H1 (cell line): Measurements from ENCODE around the gene ACBD5. TPM values are rescaled to one million over a fixed set of nuclear protein-coding genes. Genes with fewer than 3 reads are reported as not detected.

ENCODE experiments used
- CTCF ChIA-PET: fragments of 300-600 bp; sonication (Branson Sonifier 250); formaldehyde crosslinking; loops from one replicate; lab custom pipeline; 2021; ENCODE audit not compliant: partially characterized antibody; lab: Charles Lee
- POLR2A ChIA-PET: fragments of 300-600 bp; sonication (Branson Sonifier 250); formaldehyde crosslinking; loops from one replicate; lab custom pipeline; 2021; ENCODE audit warnings: inconsistent platforms; ENCODE audit not compliant: partially characterized antibody; lab: Charles Lee
- DNase-seq, 2 experiments: peaks; one replicate each; pipeline versions ENCODE4 v3.0.0 to v3.0.0-alpha.2; 2010 to 2022; ENCODE audit warnings: low spot score in 2 of 2, low read depth in 1 of 2, mixed read lengths in 1 of 2
- FAIRE-seq: peaks from 2 replicates; lab custom pipeline; 2011; peaks lifted over from hg19 to GRCh38; lab: Jason Lieb, UNC
- H2AFZ ChIP-seq: 2 replicates; pipeline ENCODE4 v1.8.1; 2012; ENCODE audit warnings: low read length, inconsistent platforms
- H2AK5ac ChIP-seq: 2 replicates; pipeline ENCODE4 v1.6.1; 2013; ENCODE audit warnings: low read depth, low read length
- H2BK120ac ChIP-seq: replicated peaks from 2 replicates; pipeline ENCODE3; 2013; ENCODE audit warnings: low read depth, low read length, inconsistent platforms
- H2BK12ac ChIP-seq: 2 replicates; pipeline ENCODE4 v1.6.1; 2013; ENCODE audit warnings: low read depth, low read length
- H2BK15ac ChIP-seq: 2 replicates; pipeline ENCODE4 v1.6.1; 2013; ENCODE audit warnings: low read length
- H2BK20ac ChIP-seq: 2 replicates; pipeline ENCODE4 v1.6.1; 2013; ENCODE audit warnings: low read length
- H2BK5ac ChIP-seq: 2 replicates; pipeline ENCODE4 v1.6.1; 2013; ENCODE audit warnings: low read depth, low read length
- H3K14ac ChIP-seq: 2 replicates; pipeline ENCODE4 v1.6.1; 2013; ENCODE audit warnings: inconsistent platforms; ENCODE audit not compliant: insufficient read length
- H3K18ac ChIP-seq: 2 replicates; pipeline ENCODE4 v1.6.1; 2013; ENCODE audit warnings: low read length; ENCODE audit errors: extremely low read depth
- H3K23ac ChIP-seq: 2 replicates; pipeline ENCODE4 v1.6.1; 2013; ENCODE audit warnings: inconsistent platforms; ENCODE audit not compliant: insufficient read length
- H3K23me2 ChIP-seq: 2 replicates; pipeline ENCODE4 v1.6.1; 2013; ENCODE audit warnings: low read depth, low read length
- H3K27ac ChIP-seq: 2 replicates; pipeline ENCODE4 v1.6.1; 2011; ENCODE audit warnings: low read depth, low read length, inconsistent platforms
- H3K27me3 ChIP-seq, 4 experiments: replicated peaks in 1 of 4; 1 replicate in 1 of 4; 2 replicates in 3 of 4; pipeline versions ENCODE4 v1.6.1 to v1.8.1; 2011 to 2013; ENCODE audit warnings: low read length in 3 of 4, mild to moderate bottlenecking in 3 of 4, inconsistent platforms in 2 of 4, mixed read lengths in 2 of 4, moderate library complexity in 1 of 4; ENCODE audit not compliant: control insufficient read depth in 3 of 4, insufficient read depth in 3 of 4; ENCODE audit errors: extremely low read depth in 1 of 4
- H3K36me3 ChIP-seq, 4 experiments: 2 replicates each; pipeline versions ENCODE4 v1.6.1 to v1.8.1; 2011 to 2013; ENCODE audit warnings: mild to moderate bottlenecking in 4 of 4, low read length in 3 of 4, moderate library complexity in 2 of 4, control low read depth in 1 of 4, inconsistent platforms in 1 of 4; ENCODE audit not compliant: insufficient read depth in 4 of 4, control insufficient read depth in 2 of 4
- H3K4ac ChIP-seq: replicated peaks from 2 replicates; pipeline ENCODE3; 2013; ENCODE audit warnings: low read length, low read depth, mixed read lengths, inconsistent platforms; ENCODE audit not compliant: insufficient read length
- H3K4me1 ChIP-seq, 4 experiments: replicated peaks in 1 of 4; 1 replicate in 1 of 4; 2 replicates in 3 of 4; pipeline versions ENCODE4 v1.6.1 to v1.8.1; 2011 to 2013; ENCODE audit warnings: low read length in 3 of 4, inconsistent platforms in 2 of 4, mixed read lengths in 1 of 4; ENCODE audit not compliant: insufficient read depth in 4 of 4, control insufficient read depth in 3 of 4
- H3K4me2 ChIP-seq, 2 experiments: 2 replicates each; pipeline versions ENCODE4 v1.6.1 to v1.8.1; 2011 to 2013; ENCODE audit warnings: low read depth in 2 of 2, low read length in 2 of 2, control low read depth in 1 of 2, inconsistent platforms in 1 of 2, mild to moderate bottlenecking in 1 of 2; ENCODE audit not compliant: insufficient read depth in 1 of 2
- H3K4me3 ChIP-seq, 4 experiments: fragments of 200-600, 300-600 bp in 1 of 4; sonication (generic), shearing (Covaris generic), sonication (Bioruptor Twin) in 1 of 4; 2 replicates each; pipeline versions ENCODE4 v1.5.1 to v1.8.1; 2011 to 2016; ENCODE audit warnings: low read length in 4 of 4, low read depth in 3 of 4, control low read depth in 2 of 4, inconsistent platforms in 2 of 4, mild to moderate bottlenecking in 2 of 4, mixed read lengths in 1 of 4, moderate library complexity in 1 of 4; ENCODE audit not compliant: insufficient read depth in 2 of 4; ENCODE audit errors: extremely low read depth in 1 of 4
- H3K56ac ChIP-seq: replicated peaks from 2 replicates; pipeline ENCODE3; 2013; ENCODE audit warnings: low read depth, mild to moderate bottlenecking, mixed read lengths, low read length, inconsistent platforms; ENCODE audit not compliant: insufficient read length
- H3K79me1 ChIP-seq: 2 replicates; pipeline ENCODE4 v1.6.1; 2013; ENCODE audit warnings: low read depth, low read length, control low read depth
- H3K79me2 ChIP-seq, 2 experiments: 2 replicates each; pipeline versions ENCODE4 v1.6.1 to v1.8.1; 2012 to 2013; ENCODE audit warnings: low read length in 2 of 2, mild to moderate bottlenecking in 2 of 2, inconsistent platforms in 1 of 2; ENCODE audit not compliant: insufficient read depth in 2 of 2, control insufficient read depth in 1 of 2
- H3K9ac ChIP-seq, 4 experiments: replicated peaks in 1 of 4; 1 replicate in 1 of 4; 2 replicates in 3 of 4; pipeline versions ENCODE4 v1.6.1 to v1.8.1; 2011 to 2013; ENCODE audit warnings: low read depth in 3 of 4, low read length in 3 of 4, control low read depth in 2 of 4, mild to moderate bottlenecking in 2 of 4, moderate library complexity in 2 of 4, inconsistent platforms in 1 of 4; ENCODE audit errors: extremely low read depth in 1 of 4
- H3K9me3 ChIP-seq, 2 experiments: 2 replicates each; pipeline versions ENCODE4 v1.6.1 to v1.8.1; 2012 to 2013; ENCODE audit warnings: mild to moderate bottlenecking in 2 of 2, moderate library complexity in 2 of 2, control low read depth in 1 of 2, inconsistent platforms in 1 of 2, low read depth in 1 of 2, low read length in 1 of 2, mixed read lengths in 1 of 2; ENCODE audit not compliant: insufficient read depth in 2 of 2
- H4K20me1 ChIP-seq, 2 experiments: replicated peaks in 1 of 2; 2 replicates each; pipeline versions ENCODE3 to v1.8.1; 2011 to 2013; ENCODE audit warnings: inconsistent platforms in 2 of 2, low read length in 2 of 2, mild to moderate bottlenecking in 1 of 2; ENCODE audit not compliant: insufficient read depth in 2 of 2, control insufficient read depth in 1 of 2
- H4K5ac ChIP-seq: 2 replicates; pipeline ENCODE4 v1.6.1; 2013; ENCODE audit warnings: low read length, low read depth, mixed read lengths, inconsistent platforms; ENCODE audit not compliant: insufficient read length
- H4K8ac ChIP-seq: 2 replicates; pipeline ENCODE4 v1.8.0; 2013; ENCODE audit warnings: mild to moderate bottlenecking, moderate library complexity, low read length, inconsistent platforms; ENCODE audit not compliant: insufficient read depth; ENCODE audit errors: extremely low read depth
- H4K91ac ChIP-seq: replicated peaks from 2 replicates; pipeline ENCODE3; 2013; ENCODE audit warnings: low read length, mixed read lengths, inconsistent platforms; ENCODE audit not compliant: insufficient read length
- ASH2L ChIP-seq: fragments of 200-600, 300-600 bp; sonication (generic); IDR thresholded peaks from one replicate; pipeline ENCODE4 v1.7.1; 2017; ENCODE audit warnings: low read length
- EZH2 ChIP-seq: fragments of 200-600 bp; sonication (generic); IDR thresholded peaks from 2 replicates; pipeline ENCODE4 v1.7.1; 2012; ENCODE audit warnings: low read depth, mild to moderate bottlenecking, moderate library complexity, low read length, inconsistent platforms; ENCODE audit not compliant: severe bottlenecking
- FOSL1 ChIP-seq: IDR thresholded peaks from 2 replicates; pipeline ENCODE4 v1.6.1; 2011; ENCODE audit warnings: mild to moderate bottlenecking, low read depth, low read length, moderate library complexity; ENCODE audit not compliant: insufficient read depth
- HDAC2 ChIP-seq, 2 experiments: fragments of 300-600 bp in 1 of 2; sonication (generic) in 1 of 2; IDR thresholded peaks; 2 replicates each; pipeline ENCODE4 v1.6.1; 2011 to 2012; ENCODE audit warnings: low read depth in 2 of 2, low read length in 2 of 2, mild to moderate bottlenecking in 2 of 2, moderate library complexity in 2 of 2, borderline replicate concordance in 1 of 2, inconsistent platforms in 1 of 2
- NANOG ChIP-seq: IDR thresholded peaks from 2 replicates; pipeline ENCODE4 v1.6.1; 2011; ENCODE audit warnings: low read length, low read depth, mild to moderate bottlenecking, inconsistent platforms; ENCODE audit not compliant: insufficient read depth, poor library complexity, severe bottlenecking
- NRF1 ChIP-seq: IDR thresholded peaks from 2 replicates; pipeline ENCODE4 v1.6.1; 2011; ENCODE audit warnings: mild to moderate bottlenecking, low read depth, low read length, improper control_type of control experiment
- PHF8 ChIP-seq: fragments of 200-600 bp; sonication (generic); conservative IDR thresholded peaks from 2 replicates; pipeline ENCODE4 v1.7.1; 2012; ENCODE audit warnings: low read depth, mild to moderate bottlenecking, inconsistent platforms, low read length, moderate library complexity
- RAD21 ChIP-seq, 2 experiments: IDR thresholded peaks in 1 of 2; conservative IDR thresholded peaks in 1 of 2; 2 replicates each; pipeline ENCODE4 v1.6.1; 2011; ENCODE audit warnings: low read depth in 2 of 2, low read length in 2 of 2, improper control_type of control experiment in 1 of 2, inconsistent platforms in 1 of 2, mild to moderate bottlenecking in 1 of 2, moderate library complexity in 1 of 2
- WGBS, 2 experiments: shearing (Covaris generic) in 1 of 2; methylation state at CpG; one replicate each; pipeline versions ENCODE4 v1.1.6 to v1.1.7; 2013 to 2015; ENCODE audit warnings: low lambda C conversion rate in 2 of 2, mixed read lengths in 2 of 2, inconsistent platforms in 1 of 2, low coverage in 1 of 2, missing lambda C conversion rate in 1 of 2; ENCODE audit not compliant: insufficient replicate concordance in 2 of 2, insufficient coverage in 1 of 2, insufficient read length in 1 of 2; ENCODE audit errors: extremely low coverage in 1 of 2, missing lambda C conversion rate in 1 of 2; 5-methylcytosine and 5-hydroxymethylcytosine counted together
- polyA plus RNA-seq, 7 experiments: library from polyadenylated mRNA; depleted of rRNA in 3 of 7; stranded (reverse) in 5 of 7; unstranded in 2 of 7; fragments of >200 nt in 5 of 7; fragments of 200-250 nt in 2 of 7; gene quantifications; 1 replicate in 5 of 7; 2 replicates in 1 of 7; 4 replicates in 1 of 7; pipeline versions ENCODE4 v1.2.1 to v1.2.3, GENCODE V29; 2011 to 2013; ENCODE audit warnings: missing spikeins in 2 of 7, mixed read lengths in 2 of 7
- total RNA-seq: library from RNA; stranded (reverse); fragmentation: NEBNext Ultra II Directional; extraction: Animal tissue kit (Norgen Biotek cat#: 25700); gene quantifications from 2 replicates; pipeline ENCODE4 v1.2.1, GENCODE V29; 2021
- TF ChIP-seq, protein P1 (sequence below), 3 experiments: IDR thresholded peaks; 1 replicate in 2 of 3; 2 replicates in 1 of 3; pipeline versions ENCODE4 v1.5.1 to v1.6.1; 2011; ENCODE audit warnings: low read length in 3 of 3, mild to moderate bottlenecking in 3 of 3, inconsistent platforms in 2 of 3, low read depth in 1 of 3, moderate library complexity in 1 of 3; ENCODE audit not compliant: insufficient read depth in 1 of 3; ENCODE audit errors: control extremely low read depth in 1 of 3

The ACBD5 gene
- total and polyA plus RNA-seq, 2 of the 8 experiments (the other 6 are each of a cell fraction or from before 2014, with no cell fraction given), result 4.6 to 15.9 TPM

- Histone ChIP-seq H3K14ac (no peak overlapping the region), H3K27ac (no peak overlapping the region), H2BK15ac (no peak overlapping the region), H3K79me1 (no peaks in the 10 kb centered on the region), H4K5ac (no peak overlapping the region), H3K23me2 (peaks cover 16% of the 10 kb centered on the region; the same call in 1 of the 2 replicates), H2BK120ac (no peak overlapping the region), H4K8ac (no peak overlapping the region), H2BK5ac (no peak overlapping the region; the same call in 1 of the 2 replicates), H4K20me1 (no peaks in the 10 kb centered on the region), H2BK12ac (no peak overlapping the region), H3K27me3 (no peaks in the 10 kb centered on the region), H2BK20ac (no peak overlapping the region), H3K79me2 (no peaks in the 10 kb centered on the region), H2AK5ac (no peak overlapping the region), H3K4me3 (peak overlapping the region; percentile 69 to 95 (median 86)), H3K36me3 (no peaks in the 10 kb centered on the region), H4K91ac (no peak overlapping the region), H2AFZ (peak overlapping the region; percentile 10; the same call in 1 of the 2 replicates), H3K56ac (peak overlapping the region; percentile 44), H3K23ac (no peak overlapping the region), H3K9ac (peak overlapping the region in 1 of 4 experiments; percentile 34; a peak in 2 of 7 replicates), H3K4me1 (peaks cover 0 to 8% (median 2%) of the 10 kb centered on the region in 4 experiments; a peak in 5 of 7 replicates), H3K9me3 (no peaks in the 10 kb centered on the region), H3K4ac (no peak overlapping the region), H3K4me2 (peak overlapping the region; percentile 80 to 91), H3K18ac (no peak overlapping the region)
- POLR2A ChIA-PET, result interaction anchor here (1.2 to 3.0 kb wide), 4 partner anchors 9 to 88 kb away, joined by 3 to 14 read pairs (median 8); partner anchors contain the start of gene YME1L1
- 3% methylated on average over 6 of the region's 6 CpGs; no CpG with 5 or more reads in 1 of the 2 experiments for WGBS, 2 experiments
- CTCF ChIA-PET, result interaction anchor here (0.8 to 2.9 kb wide), 4 partner anchors 9 to 127 kb away, joined by 3 to 21 read pairs (median 8); no protein-coding TSS in a partner anchor
- DNase-seq (no peak), FAIRE-seq (no peak)
- TF ChIP-seq ASH2L (no peak), PHF8 (no peak), NRF1 (no peak), FOSL1 (no peak), RAD21 (IDR thresholded peaks at IDR 0.05 in 1 of 2, conservative IDR thresholded peaks at IDR 0.05 in 1 of 2; ENCODE audit: low read depth in 2 of 2, low read length in 2 of 2) (no peak), HDAC2 (IDR thresholded peaks at IDR 0.05; ENCODE audit: borderline replicate concordance in 1 of 2, low read depth in 2 of 2, low read length in 2 of 2) (no peak), EZH2 (no peak), NANOG (no peak)
- TF ChIP-seq, protein P1, sequence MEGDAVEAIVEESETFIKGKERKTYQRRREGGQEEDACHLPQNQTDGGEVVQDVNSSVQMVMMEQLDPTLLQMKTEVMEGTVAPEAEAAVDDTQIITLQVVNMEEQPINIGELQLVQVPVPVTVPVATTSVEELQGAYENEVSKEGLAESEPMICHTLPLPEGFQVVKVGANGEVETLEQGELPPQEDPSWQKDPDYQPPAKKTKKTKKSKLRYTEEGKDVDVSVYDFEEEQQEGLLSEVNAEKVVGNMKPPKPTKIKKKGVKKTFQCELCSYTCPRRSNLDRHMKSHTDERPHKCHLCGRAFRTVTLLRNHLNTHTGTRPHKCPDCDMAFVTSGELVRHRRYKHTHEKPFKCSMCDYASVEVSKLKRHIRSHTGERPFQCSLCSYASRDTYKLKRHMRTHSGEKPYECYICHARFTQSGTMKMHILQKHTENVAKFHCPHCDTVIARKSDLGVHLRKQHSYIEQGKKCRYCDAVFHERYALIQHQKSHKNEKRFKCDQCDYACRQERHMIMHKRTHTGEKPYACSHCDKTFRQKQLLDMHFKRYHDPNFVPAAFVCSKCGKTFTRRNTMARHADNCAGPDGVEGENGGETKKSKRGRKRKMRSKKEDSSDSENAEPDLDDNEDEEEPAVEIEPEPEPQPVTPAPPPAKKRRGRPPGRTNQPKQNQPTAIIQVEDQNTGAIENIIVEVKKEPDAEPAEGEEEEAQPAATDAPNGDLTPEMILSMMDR (IDR thresholded peaks at IDR 0.05; ENCODE audit: control extremely low read depth in 1 of 3, insufficient read depth in 1 of 3, low read depth in 1 of 3, low read length in 3 of 3), result no peak
Observed at GRCh38 chr10:27242473-27242950, 1.9 kb upstream of the ACBD5 start.
